HG02970 (cell line): ENCODE measurements around the gene LAPTM4A.
"Not testable (repeated sequence)": the region's sequence is repeated elsewhere in the genome, so short reads cannot be mapped to it uniquely, and the experiment has no call there.

Experiments
- ATAC-seq: cut with Tn5 transposase; IDR thresholded peaks from one replicate; pipeline ENCODE4 v1.9.1; 2021; ENCODE audit warnings: mild to moderate bottlenecking, moderate library complexity, moderate number of reproducible peaks; ENCODE audit not compliant: unreplicated experiment, low FRiP score

Gene LAPTM4A

GRCh38 chr2:20052861-20053281 lies 1.4 kb upstream of the LAPTM4A start:
- no peak for ATAC-seq

DNA sequence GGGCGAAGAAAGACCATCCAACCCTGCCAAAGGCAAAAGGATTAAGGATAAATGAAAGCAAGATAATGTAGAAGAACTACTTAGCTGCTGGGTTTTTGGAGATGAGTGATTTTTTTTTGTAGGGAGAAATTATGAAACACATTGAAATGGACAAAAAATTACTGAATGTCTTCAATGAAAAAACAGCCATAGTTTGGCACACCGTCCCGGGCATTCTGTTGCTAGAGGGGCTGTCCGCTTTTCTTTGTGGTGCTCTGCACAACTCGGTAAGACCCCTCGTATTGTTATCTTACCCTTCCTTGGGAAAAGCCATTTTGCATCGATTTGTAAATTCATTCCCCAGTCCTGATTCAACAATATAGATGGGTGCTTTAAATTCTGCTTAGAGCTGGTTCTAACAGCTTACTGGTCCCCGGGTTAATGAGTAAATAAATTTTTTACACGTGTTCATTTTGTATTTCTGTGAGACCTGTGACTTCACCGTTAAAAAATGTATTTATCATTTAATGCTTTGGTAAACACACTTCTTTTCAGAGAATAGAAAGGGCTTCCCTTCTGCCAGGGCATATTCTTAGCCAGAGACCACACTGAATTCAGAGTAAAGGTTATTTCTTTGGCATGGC lies 912 bp upstream of the LAPTM4A start:
- no peak for ATAC-seq

GRCh38 chr2:20050646-20051531 lies 539 bp downstream of the LAPTM4A start:
- ATAC-seq, result no peak

DNA sequence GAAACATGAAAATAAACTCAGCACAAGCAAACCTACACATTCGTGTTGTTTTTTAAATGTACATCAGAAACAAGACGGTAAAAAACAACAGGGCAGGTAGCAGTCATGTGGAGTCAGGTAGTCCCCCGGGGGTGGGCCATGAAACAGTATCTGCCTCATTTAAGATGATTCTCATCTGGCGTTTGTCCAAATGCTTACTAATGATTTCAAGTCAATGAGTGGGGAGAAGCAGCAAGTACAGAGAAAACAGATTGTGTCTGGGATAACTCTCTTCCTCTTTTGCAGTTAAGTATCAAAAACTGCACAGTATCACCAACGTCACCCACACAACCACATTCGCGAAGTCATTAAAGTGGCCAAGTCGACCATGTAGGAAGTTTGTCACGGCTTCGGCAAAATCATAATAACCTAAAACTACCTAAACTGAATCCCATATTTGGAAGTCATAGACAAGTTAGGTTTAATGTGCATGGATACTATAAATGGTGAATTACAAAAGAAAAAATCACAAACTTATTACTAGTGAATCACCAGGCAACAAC lies 1.3 kb downstream of the LAPTM4A start:
- ATAC-seq, result no peak

GRCh38 chr2:20049637-20050036 lies 1.8 kb downstream of the LAPTM4A start:
- ATAC-seq, result no peak

DNA sequence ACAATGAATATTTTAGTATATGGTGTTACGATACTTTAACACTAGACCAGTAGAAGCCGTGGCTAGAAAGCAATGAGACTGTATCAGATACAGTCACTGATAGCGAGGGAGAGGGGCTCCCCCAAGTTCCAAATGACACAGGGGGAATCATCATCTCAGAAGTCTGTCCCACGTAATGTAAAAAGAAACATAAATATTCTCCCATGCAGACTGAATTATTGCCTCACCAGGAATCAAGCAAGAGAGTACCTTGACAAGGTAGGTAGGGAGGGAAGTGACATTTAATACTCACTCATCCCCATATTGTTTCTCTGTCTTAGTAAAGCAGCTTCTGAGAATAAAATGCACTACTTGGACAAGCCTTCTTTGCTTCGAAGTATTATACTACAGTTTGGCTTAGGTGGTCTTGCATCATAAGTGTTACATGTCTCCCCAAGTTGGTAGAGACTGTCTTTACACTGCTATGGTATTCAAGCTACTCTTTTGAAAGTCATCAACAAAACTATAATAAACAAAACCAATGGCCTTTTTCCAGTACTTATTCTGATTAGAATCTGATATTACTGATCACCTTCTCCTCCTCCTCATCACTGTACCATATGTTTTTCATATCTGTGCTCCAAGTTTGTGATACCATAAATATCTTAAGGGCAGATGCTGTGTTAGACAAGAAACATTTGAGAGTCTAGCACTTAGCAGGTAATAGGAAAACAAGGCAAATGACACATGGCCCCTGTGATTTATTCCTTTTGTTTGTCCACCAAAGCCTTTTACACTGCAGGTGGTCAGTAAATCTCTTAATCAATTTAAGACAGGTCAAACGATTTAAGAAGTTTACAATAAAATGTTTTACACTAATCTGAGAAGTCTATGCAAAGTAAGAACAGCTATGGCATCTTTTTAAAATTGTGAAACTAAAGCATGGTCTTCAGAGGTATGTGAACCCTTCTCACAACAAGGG lies 2.7 kb downstream of the LAPTM4A start:
- no peak for ATAC-seq

DNA sequence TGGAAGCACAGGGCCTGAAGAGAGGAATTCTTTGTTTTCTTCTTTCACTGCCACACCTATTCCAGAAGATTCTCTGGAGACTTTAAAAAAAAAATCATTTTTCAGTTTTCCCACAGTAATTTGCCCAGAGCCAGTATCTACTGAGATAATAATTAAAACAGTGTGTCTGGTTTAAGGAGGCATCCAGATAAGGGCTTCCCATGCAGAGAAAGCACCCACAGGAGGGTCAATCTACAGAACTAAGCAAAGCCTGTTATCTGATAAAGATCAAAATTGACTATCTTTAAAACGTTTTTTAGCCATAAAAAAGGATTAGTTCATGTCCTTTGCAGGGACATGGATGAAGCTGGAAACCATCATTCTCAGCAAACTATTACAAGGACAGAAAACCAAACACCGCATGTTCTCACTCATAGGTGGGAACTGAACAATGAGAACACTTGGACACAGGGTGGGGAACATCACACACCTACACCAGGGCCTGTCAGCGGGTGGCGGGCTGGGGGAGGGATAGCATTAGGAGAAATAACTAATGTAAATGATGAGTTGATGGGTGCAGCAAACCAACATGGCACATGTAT lies 5.6 kb downstream of the LAPTM4A start:
- ATAC-seq, result not testable (repeated sequence)

- ATAC-seq, result no peak
Measured at GRCh38 chr2:20044778-20045177, 6.7 kb downstream of the LAPTM4A start.

DNA sequence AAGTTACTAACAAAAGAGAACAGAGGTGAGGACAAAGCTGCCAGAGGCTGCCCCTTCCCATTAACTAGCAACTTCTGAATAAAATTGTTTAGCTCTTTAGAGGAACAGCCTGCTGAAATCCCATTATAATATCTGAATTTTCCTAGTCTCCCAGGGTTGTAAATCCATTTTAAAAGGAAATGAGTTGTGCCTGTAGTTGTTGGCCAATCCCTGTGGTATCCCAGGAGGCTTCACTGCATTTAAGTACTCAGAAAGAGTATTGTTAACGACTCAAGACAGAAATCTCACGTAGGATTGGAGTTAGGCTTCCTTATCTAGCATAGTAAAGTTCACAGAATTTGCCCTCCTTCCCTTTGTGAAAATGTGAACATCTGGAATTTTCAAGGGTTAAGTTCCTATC lies 8.9 kb downstream of the LAPTM4A start:
- ATAC-seq, result no peak

DNA sequence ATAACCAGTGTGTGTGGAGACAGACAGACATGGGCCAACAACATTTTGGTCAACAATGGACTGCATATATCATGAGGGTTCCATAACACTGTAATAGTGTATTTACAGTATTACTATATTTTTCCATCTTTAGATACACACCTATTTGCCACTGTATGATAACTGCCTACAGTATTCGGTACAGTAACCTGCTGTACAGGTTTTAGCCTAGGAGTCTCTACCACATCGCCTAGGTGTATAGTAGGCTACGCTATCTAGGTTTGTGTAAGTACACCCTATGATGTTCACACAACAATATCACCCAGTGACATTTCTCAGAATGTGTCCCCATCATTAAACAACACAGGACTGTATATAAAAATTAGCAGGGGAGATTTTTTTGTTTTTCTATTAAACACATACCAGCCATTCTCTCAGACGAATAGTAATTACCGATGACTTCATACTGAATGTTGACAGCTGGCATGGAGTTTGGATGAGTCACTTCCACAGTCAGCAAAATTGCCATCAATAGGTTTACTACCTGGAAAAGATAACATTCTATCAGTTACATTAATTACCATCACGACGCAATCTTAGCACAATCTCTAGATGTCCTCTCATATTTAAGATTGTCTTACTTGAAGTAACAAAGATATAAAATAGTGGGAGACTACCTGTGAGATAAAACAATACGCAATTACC lies 10.8 kb downstream of the LAPTM4A start:
- ATAC-seq, result no peak

DNA sequence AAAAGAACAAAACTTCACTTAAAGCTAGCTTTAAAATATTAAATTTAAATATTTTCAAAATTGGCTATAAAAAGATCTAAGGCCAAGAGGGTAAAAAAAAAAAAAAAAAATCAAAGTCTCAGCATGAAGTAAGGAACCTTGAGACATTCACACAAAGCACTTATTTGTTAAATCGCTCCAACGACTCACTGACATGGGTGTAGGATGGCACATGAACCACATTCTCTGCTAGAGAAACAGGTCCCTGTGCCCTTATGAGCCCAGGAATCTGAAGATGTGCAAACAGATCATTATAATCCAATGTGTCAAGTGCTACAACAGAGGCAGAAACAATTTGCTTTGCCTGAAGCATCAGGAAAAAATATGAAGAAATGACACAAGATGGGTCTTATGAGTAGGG lies 13.8 kb downstream of the LAPTM4A start:
- ATAC-seq, result no peak

- ATAC-seq, result no peak
Measured at GRCh38 chr2:20035955-20036666, 15.3 kb downstream of the LAPTM4A start.

DNA sequence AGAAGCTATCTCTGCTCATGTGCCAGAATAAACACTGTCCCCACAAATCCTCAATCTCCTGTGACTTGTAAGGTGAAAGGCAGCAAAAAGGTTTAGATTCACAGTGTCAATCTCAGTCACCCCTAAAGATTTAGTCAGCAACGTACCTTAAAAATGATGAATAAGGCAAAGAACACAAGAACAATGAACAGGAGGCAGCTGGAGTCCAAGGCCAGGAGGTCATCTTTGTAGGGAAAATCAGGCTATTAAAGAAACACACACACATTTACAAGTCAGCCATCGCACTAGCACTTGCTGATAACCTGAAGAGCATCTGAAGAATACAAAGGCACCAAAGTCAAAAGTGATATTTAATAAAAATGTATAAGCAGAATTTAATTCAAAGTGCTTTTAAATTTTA lies 16.6 kb downstream of the LAPTM4A start:
- ATAC-seq, result no peak

DNA sequence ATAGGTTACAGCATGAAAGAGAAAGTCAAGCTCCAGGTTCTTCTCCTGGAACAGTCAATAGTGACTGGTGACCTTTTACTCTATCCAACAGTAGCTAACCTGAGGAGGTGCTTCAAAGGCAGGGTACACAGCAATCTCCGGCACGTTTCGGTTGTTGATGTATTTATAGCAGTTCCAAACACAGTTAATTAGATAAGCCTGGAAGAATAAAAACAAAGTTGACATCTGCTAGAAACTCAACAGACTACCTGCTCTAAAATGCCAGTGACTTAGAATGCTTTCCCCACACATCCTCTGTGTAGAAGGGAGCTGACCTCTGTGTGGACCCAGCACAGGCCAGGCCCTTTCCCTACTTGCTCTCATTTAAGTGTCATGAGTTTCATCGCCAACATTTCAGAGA lies 17.2 kb downstream of the LAPTM4A start:
- no peak for ATAC-seq

DNA sequence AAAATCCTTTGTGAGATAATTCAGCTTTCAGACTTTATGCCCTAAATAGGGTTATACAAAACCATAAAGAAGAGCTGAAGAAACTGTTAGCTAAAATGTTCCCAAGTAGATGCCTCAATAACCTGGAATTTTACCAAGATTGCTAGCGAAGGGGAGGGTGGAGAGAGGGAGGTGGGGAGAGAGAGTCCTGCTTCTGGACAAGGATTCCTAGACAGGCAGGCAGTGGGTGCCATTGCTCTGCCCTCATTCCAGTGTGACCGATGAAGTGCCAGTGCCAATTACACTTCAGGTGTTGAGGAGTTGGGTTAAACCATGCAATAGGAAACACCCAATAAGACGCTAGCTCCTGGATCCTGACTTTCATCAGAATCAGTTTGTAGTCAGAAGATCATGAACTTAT lies 18.1 kb downstream of the LAPTM4A start:
- ATAC-seq, result no peak

DNA sequence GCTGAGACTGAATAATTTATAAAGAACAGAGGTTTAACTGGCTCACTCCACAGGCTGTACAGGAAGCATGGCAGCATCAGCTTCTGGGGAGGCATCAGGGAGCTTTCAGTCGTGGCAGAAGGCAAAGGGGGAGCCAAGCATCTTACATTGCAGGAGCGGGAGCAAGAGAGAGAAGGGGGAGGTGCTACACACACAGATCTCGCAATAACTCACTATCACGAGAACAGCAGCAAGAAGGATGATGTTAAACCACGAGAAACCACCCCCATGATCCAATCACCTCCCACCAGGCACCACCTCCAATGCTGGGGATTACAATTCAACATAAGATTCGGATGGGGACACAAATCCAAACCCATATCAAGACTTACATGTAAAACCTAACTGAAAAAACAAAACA lies 21.2 kb downstream of the LAPTM4A start:
- ATAC-seq, result no peak

DNA sequence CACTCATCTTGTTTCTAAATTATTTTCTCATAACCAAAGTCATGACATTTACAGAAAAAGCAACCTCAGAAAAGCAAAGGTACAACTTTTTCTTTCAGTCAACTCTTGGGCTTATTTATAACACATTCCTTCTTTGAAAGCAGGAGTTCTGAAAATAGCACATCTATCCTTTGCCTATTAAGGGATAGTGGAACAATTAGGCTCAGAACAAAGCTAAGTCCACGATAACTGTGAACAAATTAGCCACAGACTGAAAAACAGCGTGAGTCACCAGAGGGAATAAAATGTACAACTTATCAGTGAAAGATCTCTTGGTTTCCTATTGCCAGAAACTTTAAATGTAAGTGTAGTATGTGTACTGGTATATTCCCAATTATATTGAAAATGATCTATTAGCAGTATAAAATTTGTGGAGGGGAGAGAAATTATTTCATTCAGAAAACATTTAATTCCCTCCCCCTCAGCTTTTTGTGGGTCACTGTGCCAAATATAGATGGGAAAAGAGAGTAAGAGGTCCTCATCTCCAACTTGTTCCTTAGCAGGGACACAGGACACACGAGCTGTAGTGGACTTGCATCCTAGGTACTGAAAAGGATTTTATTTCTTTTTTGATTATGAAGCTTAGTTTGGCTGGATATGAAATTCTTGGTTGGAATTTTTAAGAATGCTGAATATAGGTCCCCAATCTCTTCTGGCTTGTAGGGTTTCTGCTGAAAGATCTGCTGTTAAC lies 23.6 kb downstream of the LAPTM4A start:
- ATAC-seq, result no peak

- ATAC-seq, result no peak
Measured at GRCh38 chr2:20027260-20027677, 24.2 kb downstream of the LAPTM4A start.
